A172 (cell line): ENCODE data around the gene BRD7. TPM values are rescaled to one million over a fixed set of nuclear protein-coding genes. Genes with fewer than 3 reads are reported as not detected.

Experiments
- DNase-seq: peaks from one replicate; pipeline ENCODE4 v3.0.0-alpha.2; 2015; ENCODE audit warnings: low spot score
- total RNA-seq: library from RNA; depleted of rRNA; stranded (reverse); fragments of >200 nt; shearing (Covaris generic); gene quantifications from 2 replicates; pipeline ENCODE4 v1.2.3, GENCODE V29; 2014

The BRD7 gene
- total RNA-seq, 1 experiment from 2014 or later: 98.3 TPM

GRCh38 chr16:50322333-50322732, 46.5 kb downstream of the BRD7 start:
- no peak for DNase-seq

GRCh38 chr16:50320310-50320709, 48.5 kb downstream of the BRD7 start:
- no peak for DNase-seq

DNA sequence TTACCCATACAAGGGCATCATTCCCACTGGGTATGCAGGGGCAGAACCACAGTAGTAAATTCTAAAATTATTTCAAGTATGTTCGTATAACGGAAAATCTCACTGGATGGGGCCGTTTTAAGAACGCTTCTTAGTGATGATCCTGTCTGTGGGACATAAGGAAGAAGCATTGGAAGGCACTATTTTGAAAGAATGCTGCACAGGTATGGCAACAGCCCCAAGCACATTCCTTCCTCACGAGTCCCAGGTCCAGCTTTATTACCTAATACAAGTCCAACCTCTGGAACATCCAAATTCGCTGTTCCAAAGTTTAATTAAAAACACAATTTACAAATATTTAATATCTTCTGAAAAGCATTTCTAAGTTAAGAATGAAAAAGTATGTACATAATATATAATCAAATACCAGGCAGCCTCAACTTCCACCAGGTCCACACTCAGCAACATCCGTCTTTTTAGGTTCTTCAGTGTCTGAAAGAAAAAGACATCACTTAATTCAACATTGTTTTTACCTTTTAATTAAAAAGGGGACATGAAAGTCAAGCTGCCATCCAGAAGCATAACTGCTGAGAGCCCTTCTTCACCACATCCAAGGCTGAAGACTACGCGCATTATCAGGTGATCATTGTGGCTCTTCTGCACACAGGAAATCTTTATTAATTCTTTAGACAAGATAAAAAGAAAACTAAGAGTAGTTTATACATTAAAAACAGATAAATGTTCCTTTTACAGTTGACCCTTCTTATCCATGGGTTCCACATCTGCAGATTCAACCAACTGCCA, 49.8 kb downstream of the BRD7 start:
- DNase-seq: no peak

- DNase-seq: no peak
Observed at GRCh38 chr16:50316848-50317630, 51.7 kb downstream of the BRD7 start.

DNA sequence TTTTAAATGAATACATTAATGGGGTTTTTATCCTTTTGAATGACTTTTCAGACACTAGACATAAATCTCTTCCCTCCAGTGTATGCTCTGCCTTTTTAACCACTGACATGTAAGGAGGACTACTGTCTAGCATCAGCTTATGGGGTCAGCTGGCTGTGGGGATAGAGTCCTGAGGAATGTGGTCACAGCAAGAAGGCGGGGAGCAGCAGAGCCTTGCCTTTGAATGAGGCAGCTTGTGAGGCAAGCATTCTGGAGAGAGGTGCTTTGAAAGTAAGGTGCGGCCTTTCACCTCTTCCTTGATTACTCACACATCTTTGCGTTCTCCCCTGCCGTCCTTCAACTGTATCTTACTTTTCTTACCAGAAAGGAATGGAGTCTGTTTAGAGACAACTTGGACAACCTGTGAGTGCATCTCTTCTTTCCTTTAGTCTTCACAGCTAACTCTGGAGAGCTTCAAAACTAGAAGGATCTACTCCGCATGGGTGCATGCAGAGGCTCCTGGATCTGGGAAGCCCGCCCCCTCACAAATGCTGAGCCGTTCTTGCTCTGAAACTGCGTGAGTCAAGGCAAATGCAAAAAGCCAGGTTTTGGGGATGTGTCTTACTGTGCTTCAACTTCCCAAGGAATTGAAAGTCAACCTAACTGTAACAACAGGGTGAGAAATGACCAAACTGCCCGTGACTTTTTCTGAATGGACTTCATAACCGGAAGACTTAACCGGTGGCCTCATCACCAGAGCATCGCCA, 52.5 kb downstream of the BRD7 start:
- DNase-seq: no peak

DNA sequence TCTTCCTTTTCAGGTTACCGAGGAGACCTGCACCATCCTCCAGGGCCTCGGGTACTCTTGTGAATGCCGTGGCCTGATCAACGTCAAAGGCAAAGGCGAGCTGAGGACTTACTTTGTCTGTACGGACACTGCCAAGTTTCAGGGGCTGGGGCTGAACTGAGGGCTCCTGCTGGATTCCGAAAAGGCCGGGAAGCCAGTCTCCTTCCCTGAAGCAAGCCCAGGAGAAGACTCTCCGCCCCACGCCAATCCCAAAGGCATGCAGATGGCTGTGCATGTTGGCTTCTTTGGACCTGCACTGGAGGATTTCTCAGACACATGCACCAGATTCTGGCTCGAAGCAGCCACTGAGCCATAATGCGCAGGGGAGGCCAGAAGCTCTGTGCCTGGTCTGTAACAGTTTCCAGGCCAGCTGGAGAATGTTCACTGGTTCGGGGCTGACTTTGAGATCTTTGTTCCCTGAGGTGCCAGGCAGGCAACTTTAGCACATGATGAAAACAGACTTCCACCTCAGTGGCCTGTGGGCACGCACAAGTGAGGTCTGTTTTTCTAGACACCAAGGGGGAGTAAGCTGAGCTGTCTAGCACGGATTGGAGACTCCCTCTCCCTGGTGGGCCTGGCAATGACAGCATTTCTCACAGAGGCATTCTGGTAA, 53.3 kb downstream of the BRD7 start:
- DNase-seq: no peak

GRCh38 chr16:50314665-50315064, 54.1 kb downstream of the BRD7 start:
- no peak for DNase-seq

- DNase-seq: peak; percentile 22
Observed at GRCh38 chr16:50313596-50314478, 55.0 kb downstream of the BRD7 start.

DNA sequence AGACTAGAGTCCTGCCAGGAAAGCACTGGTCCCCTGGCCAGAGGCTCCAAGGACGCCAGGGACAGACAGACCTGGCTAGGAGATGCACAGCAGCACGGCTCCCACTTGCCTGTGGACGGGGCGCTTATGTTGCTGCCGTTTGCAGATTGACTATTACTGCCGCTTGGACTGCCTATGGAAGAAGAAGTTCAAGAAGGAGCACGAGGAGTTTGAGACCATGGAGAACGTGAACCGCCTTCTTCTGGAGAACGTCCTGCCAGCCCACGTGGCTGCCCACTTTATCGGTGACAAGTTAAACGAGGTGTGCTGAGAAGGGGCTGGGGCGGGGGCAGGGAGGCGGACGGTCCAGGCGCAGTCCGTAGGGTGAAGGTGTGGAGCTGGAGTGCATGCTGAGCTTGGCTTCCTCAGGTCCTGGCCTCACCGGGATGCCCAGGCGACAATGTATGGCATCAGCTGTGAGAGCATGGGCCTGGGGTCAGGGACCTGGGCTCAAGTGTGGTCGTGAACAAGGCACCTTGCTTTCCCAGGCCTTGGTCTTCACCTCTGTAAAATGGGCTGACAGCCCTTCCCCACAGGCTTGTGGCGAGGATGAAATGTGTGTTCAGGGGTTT, 56.8 kb downstream of the BRD7 start:
- no peak for DNase-seq

DNA sequence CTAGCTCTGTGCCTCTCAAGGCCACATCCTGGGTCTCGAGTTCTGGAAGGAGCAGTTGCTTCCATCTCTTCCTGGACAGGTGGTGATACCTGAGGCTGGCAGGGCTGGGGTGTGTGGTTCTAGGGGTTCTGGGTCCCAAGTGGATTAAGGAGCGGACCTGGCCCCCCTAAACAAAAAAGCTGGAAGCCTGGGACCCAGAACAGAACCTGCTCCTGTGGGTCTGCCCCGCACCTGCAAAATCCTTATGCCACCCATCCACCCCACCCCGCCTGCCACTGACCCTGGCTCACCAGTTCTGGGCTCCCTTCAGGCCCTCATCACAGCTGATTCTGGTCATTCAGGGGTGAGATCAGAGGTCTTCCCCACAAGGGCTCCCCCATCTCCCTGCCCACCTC, 57.7 kb downstream of the BRD7 start:
- no peak for DNase-seq

- no peak for DNase-seq
Observed at GRCh38 chr16:50310308-50311133, 58.3 kb downstream of the BRD7 start.

- no peak for DNase-seq
Observed at GRCh38 chr16:50309527-50310307, 59.1 kb downstream of the BRD7 start.

DNA sequence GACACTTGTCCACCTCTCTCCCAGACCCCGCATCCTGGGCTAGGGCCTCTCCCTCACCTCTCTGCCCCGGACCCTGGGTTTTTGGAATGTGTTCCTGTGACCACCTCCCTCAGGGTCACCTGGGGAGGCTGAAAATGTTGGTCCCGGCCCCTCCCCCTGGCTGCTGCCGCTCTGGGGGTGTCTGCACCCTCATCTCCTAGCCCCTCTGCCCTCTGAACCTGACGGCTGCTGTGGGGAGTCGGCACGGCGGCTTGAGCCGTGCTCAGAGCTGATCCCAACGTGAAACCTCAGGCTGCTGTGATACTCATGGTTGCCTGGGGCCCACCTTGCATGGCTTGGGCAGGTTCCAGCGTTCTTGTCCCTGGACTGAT, 59.6 kb downstream of the BRD7 start:
- no peak for DNase-seq

DNA sequence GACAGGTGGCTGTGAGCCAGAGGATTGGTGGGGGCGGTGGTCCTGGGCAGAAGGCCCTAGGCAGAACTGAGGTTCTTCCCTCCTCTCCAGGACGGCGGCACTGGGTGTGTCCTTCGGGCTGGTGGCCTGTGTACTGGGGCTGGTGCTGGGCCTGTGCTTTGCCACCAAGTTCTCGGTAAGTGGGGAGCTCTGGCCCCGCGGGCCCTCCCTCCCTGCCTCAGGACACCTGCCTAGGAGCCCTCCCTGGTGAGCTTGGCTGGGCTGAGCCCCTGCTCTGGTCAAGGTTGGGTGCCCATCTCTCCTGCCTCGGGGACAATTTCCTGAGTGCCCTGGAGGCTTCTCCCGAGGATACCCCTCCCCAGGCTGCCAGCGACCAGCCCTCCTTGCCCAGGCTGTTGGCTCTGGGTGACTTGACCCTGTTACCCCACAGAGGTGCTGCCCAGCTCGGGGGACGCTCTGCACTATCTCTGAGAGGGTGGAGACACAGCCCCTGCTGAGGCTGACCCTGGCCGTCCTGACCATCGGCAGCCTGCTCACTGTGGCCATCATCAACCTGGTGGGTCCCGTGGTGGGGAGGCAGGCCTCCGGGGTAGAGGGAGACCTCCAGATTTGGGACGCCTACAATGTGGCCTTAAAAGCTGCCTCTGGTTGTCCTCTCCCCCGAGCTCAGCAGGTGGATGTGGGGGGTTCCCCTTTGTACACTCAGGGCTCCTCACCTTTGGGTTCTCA, 60.4 kb downstream of the BRD7 start:
- no peak for DNase-seq

DNA sequence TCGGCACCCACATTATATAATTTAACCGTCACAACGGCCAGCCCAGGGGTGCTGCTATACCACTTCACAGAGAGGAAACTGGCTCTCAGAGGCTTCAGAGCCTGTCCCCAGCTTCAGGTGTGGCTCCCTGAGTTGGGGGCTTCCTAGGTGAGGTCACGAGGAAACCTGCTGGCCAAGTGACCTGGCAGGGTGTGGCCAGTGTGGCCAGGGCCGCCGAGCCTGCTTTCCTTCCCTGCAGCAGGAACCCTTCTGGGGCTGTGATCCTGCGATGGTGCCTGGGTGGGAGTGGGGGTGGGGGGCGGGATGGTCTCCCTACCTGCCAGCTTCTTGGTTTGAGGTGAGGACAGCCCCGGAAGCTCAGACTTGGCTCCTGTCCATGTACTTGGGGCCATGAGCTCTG, 62.5 kb downstream of the BRD7 start:
- DNase-seq: no peak

GRCh38 chr16:50305441-50306061, 63.2 kb downstream of the BRD7 start:
- DNase-seq: no peak
